ENCODE measurements around the gene SYNGR1.

Gene SYNGR1

GRCh38 chr22:39428597-39429071 is 78.8 kb downstream of the SYNGR1 start:
- H3K27me3 ChIP-seq (ENCODE audit: low read depth, low read length) = no peaks in the 10 kb centered on the region
- H3K27ac ChIP-seq (ENCODE audit: low read length) = no peak overlapping the region
- H2AFZ ChIP-seq (ENCODE audit: low read depth, low read length) = no peak overlapping the region
- no peak overlapping the region for H3K9ac ChIP-seq (ENCODE audit: low read length)
- no peak for TF ChIP-seq EZH2phosphoT487 (IDR thresholded peaks at IDR 0.05; ENCODE audit: low read depth)
- TF ChIP-seq CTCF (IDR thresholded peaks at IDR 0.05; ENCODE audit: low read depth, low read length) = no peak
- H3K4me3 ChIP-seq (ENCODE audit: low read length) = no peak overlapping the region
- no peaks in the 10 kb centered on the region for H3K79me2 ChIP-seq (ENCODE audit: low read length)
- H3K36me3 ChIP-seq (replicated peaks; ENCODE audit: low read depth, low read length) = peaks cover 53% of the 10 kb centered on the region
- H3K9me3 ChIP-seq (ENCODE audit: insufficient read depth, low read length) = no peaks in the 10 kb centered on the region
- H3K4me1 ChIP-seq (ENCODE audit: low read length) = peaks cover 7% of the 10 kb centered on the region; the same call in 1 of the 2 replicates
- no peak overlapping the region for H3K4me2 ChIP-seq (ENCODE audit: low read length)
- H4K20me1 ChIP-seq (ENCODE audit: insufficient read depth, low read length) = no peaks in the 10 kb centered on the region

DNA sequence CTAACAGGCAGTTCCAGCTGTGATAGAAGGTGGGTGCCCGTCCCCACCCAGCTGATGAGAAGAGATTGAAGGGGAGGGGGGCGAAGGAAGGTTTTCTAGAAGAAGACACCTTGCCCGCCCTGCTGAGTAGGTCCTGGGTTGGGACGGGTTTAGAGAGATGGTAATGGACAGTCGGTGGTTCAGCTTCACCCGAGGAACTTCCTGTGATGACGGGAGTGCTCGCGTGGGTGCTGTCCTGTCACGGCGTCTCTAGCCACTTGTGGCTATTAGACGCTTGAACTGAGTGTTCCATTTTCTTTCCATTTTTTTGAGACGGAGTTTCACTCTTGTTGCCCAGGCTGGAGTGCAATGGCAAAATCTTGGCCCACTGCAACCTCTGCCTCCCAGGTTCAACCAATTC is 79.4 kb downstream of the SYNGR1 start:
- Histone ChIP-seq H3K36me3 (replicated peaks; ENCODE audit: low read depth, low read length) (peaks cover 50% of the 10 kb centered on the region), H3K4me2 (ENCODE audit: low read length) (no peak overlapping the region), H3K9ac (ENCODE audit: low read length) (no peak overlapping the region)

DNA sequence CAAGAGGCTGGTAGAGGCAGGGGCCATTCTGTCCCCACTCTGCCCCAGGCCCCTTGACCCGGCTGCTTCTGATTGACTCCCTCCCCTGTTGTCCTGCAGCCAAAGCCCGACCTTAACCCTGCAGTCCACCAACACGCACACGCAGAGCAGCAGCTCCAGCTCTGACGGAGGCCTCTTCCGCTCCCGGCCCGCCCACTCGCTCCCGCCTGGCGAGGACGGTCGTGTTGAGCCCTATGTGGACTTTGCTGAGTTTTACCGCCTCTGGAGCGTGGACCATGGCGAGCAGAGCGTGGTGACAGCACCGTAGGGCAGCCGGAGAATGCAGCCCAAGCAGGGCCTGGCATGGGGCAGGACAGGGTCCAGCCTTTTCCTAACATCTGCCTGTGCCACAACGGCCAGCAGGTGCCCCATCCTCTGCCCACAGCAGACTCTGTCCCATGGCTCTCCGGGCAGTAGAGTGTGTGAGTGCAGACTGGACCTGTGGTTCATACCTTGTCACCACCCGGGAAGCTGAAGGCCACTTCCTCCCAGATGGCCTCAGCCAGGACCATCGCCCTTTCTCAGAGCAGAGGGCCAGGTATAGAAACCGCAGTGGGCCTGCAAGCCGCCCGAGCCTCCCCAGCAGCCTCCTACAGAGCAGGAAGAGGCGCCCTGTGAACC is 80.3 kb downstream of the SYNGR1 start:
- peaks cover 51% of the 10 kb centered on the region for H3K36me3 ChIP-seq (replicated peaks; ENCODE audit: low read depth, low read length)
- TF ChIP-seq EZH2phosphoT487 (IDR thresholded peaks at IDR 0.05; ENCODE audit: low read depth) = no peak
- TF ChIP-seq CTCF (IDR thresholded peaks at IDR 0.05; ENCODE audit: low read depth, low read length) = no peak

More for the DNA sequence above, 79.4 kb downstream of the SYNGR1 start:
- Histone ChIP-seq H3K27me3 (ENCODE audit: low read depth, low read length) (no peaks in the 10 kb centered on the region), H3K4me3 (ENCODE audit: low read length) (no peak overlapping the region), H3K4me1 (ENCODE audit: low read length) (peaks cover 7% of the 10 kb centered on the region; the same call in 1 of the 2 replicates), H4K20me1 (ENCODE audit: insufficient read depth, low read length) (no peaks in the 10 kb centered on the region), H2AFZ (ENCODE audit: low read depth, low read length) (no peak overlapping the region), H3K27ac (ENCODE audit: low read length) (no peak overlapping the region), H3K79me2 (ENCODE audit: low read length) (no peaks in the 10 kb centered on the region), H3K9me3 (ENCODE audit: insufficient read depth, low read length) (no peaks in the 10 kb centered on the region)
- TF ChIP-seq CTCF (IDR thresholded peaks at IDR 0.05; ENCODE audit: low read depth, low read length) (no peak), EZH2phosphoT487 (IDR thresholded peaks at IDR 0.05; ENCODE audit: low read depth) (no peak)

GRCh38 chr22:39430576-39431150 is 80.9 kb downstream of the SYNGR1 start:
- H3K36me3 ChIP-seq (replicated peaks; ENCODE audit: low read depth, low read length) = peaks cover 55% of the 10 kb centered on the region
- H3K27ac ChIP-seq (ENCODE audit: low read length) = no peak overlapping the region
- no peak overlapping the region for H3K4me3 ChIP-seq (ENCODE audit: low read length)
- no peaks in the 10 kb centered on the region for H3K9me3 ChIP-seq (ENCODE audit: insufficient read depth, low read length)
- no peaks in the 10 kb centered on the region for H3K27me3 ChIP-seq (ENCODE audit: low read depth, low read length)
- H3K79me2 ChIP-seq (ENCODE audit: low read length) = no peaks in the 10 kb centered on the region
- H4K20me1 ChIP-seq (ENCODE audit: insufficient read depth, low read length) = no peaks in the 10 kb centered on the region
- no peak overlapping the region for H2AFZ ChIP-seq (ENCODE audit: low read depth, low read length)
- peaks cover 7% of the 10 kb centered on the region; the same call in 1 of the 2 replicates for H3K4me1 ChIP-seq (ENCODE audit: low read length)
- H3K9ac ChIP-seq (ENCODE audit: low read length) = no peak overlapping the region
- TF ChIP-seq CTCF (IDR thresholded peaks at IDR 0.05; ENCODE audit: low read depth, low read length) = no peak
- TF ChIP-seq EZH2phosphoT487 (IDR thresholded peaks at IDR 0.05; ENCODE audit: low read depth) = no peak
- no peak overlapping the region for H3K4me2 ChIP-seq (ENCODE audit: low read length)

More for the DNA sequence above, 80.3 kb downstream of the SYNGR1 start:
- H4K20me1 ChIP-seq (ENCODE audit: insufficient read depth, low read length) = no peaks in the 10 kb centered on the region
- no peak overlapping the region for H3K27ac ChIP-seq (ENCODE audit: low read length)
- H3K9ac ChIP-seq (ENCODE audit: low read length) = no peak overlapping the region
- no peaks in the 10 kb centered on the region for H3K79me2 ChIP-seq (ENCODE audit: low read length)
- no peaks in the 10 kb centered on the region for H3K27me3 ChIP-seq (ENCODE audit: low read depth, low read length)
- H3K9me3 ChIP-seq (ENCODE audit: insufficient read depth, low read length) = no peaks in the 10 kb centered on the region
- H3K4me3 ChIP-seq (ENCODE audit: low read length) = no peak overlapping the region
- H3K4me1 ChIP-seq (ENCODE audit: low read length) = peaks cover 7% of the 10 kb centered on the region; the same call in 1 of the 2 replicates
- no peak overlapping the region for H2AFZ ChIP-seq (ENCODE audit: low read depth, low read length)
- no peak overlapping the region for H3K4me2 ChIP-seq (ENCODE audit: low read length)

Measured in OCI-LY3 (cell line).